Vagina (tissue), 2 donors: ENCODE results near the gene SUSD6.

ENCODE experiments used
- POLR2A ChIP-seq, 2 donors: fragments of 450-650 bp; IDR thresholded peaks; one replicate each; pipeline ENCODE4 v1.6.1; 2017; ENCODE audit warnings: antibody characterized with exemption in 2 of 2, mild to moderate bottlenecking in 2 of 2, moderate library complexity in 2 of 2
- TF ChIP-seq, protein P1 (sequence below), 3 experiments: fragments of 450-650 bp in 2 of 3; fragments of 200-600 bp in 1 of 3; sonication (generic) in 1 of 3; IDR thresholded peaks; one replicate each; pipeline ENCODE4 v1.5.1; 2017 to 2019; ENCODE audit warnings: antibody characterized with exemption in 3 of 3, mild to moderate bottlenecking in 2 of 3, moderate library complexity in 2 of 3

DNA sequence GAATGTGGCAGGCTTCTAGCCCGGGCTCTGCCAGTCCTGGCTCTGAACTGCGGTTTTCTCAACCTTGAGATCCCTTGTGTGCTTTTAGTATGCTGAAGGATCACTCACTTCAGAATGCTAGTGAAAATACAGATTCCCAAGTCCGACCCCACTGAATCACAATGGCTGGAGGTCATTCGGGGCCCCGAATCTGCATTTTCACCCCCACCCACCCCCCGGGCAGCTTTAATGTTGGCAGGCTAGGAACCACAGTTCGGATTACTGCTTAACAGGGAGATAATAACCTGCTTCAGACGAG, 573 bp upstream of the SUSD6 start:
- TF ChIP-seq, protein P1, sequence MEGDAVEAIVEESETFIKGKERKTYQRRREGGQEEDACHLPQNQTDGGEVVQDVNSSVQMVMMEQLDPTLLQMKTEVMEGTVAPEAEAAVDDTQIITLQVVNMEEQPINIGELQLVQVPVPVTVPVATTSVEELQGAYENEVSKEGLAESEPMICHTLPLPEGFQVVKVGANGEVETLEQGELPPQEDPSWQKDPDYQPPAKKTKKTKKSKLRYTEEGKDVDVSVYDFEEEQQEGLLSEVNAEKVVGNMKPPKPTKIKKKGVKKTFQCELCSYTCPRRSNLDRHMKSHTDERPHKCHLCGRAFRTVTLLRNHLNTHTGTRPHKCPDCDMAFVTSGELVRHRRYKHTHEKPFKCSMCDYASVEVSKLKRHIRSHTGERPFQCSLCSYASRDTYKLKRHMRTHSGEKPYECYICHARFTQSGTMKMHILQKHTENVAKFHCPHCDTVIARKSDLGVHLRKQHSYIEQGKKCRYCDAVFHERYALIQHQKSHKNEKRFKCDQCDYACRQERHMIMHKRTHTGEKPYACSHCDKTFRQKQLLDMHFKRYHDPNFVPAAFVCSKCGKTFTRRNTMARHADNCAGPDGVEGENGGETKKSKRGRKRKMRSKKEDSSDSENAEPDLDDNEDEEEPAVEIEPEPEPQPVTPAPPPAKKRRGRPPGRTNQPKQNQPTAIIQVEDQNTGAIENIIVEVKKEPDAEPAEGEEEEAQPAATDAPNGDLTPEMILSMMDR (IDR thresholded peaks at IDR 0.05): no peak
- TF ChIP-seq POLR2A (IDR thresholded peaks at IDR 0.05): no peak
